Testis (tissue), 5 donors: ENCODE data around the gene ASB5. TPM values are rescaled to one million over a fixed set of nuclear protein-coding genes. Genes with fewer than 3 reads are reported as not detected.

ENCODE experiments used
- DNase-seq: peaks from one replicate; pipeline ENCODE4 v3.0.0-alpha.2; 2019
- H3K27ac ChIP-seq, 2 donors: fragments of 200-600 bp; sonication (generic); one replicate each; pipeline ENCODE4 v1.5.1; 2019
- H3K27me3 ChIP-seq: fragments of 200-600 bp; sonication (generic); one replicate; pipeline ENCODE4 v1.5.1; 2019
- H3K36me3 ChIP-seq: fragments of 200-600 bp; sonication (generic); one replicate; pipeline ENCODE4 v1.5.1; 2017; ENCODE audit warnings: low read depth; ENCODE audit errors: missing control alignments
- H3K4me1 ChIP-seq: fragments of 200-600 bp; sonication (generic); one replicate; pipeline ENCODE4 v1.5.1; 2019
- H3K4me3 ChIP-seq, 2 donors: fragments of 200-600 bp; sonication (generic); one replicate each; pipeline ENCODE4 v1.5.1; 2017 to 2019
- H3K9me3 ChIP-seq: fragments of 200-600 bp; sonication (generic); one replicate; pipeline ENCODE4 v1.5.1; 2017
- POLR2A ChIP-seq: fragments of 450-650 bp; IDR thresholded peaks from one replicate; pipeline ENCODE4 v1.6.1; 2017; ENCODE audit warnings: antibody characterized with exemption, mild to moderate bottlenecking, moderate library complexity
- WGBS, 2 donors: methylation state at CpG; one replicate each; pipeline ENCODE4 v1.1.5; 2018; 5-methylcytosine and 5-hydroxymethylcytosine counted together
- intact Hi-C: fragments of 100-400 bp; cut with DNase I; formaldehyde crosslinking; loops from one replicate; pipeline ENCODE4 v1.15.1; 2023; ENCODE audit warnings: low total_unique reads
- long read RNA-seq, 2 donors: transcript quantifications; one replicate each; lab custom pipeline, GENCODE V29; 2026
- polyA plus RNA-seq: library from polyadenylated mRNA; stranded (reverse); fragments of 350-450 nt; fragmentation: Illumina TruSeq; extraction: RNeasy Lipid Tissue Mini Kit (QIAGEN cat#74804); gene quantifications from one replicate; pipeline ENCODE4 v1.2.3, GENCODE V29; 2014; ENCODE audit warnings: low read depth, low replicate concordance; ENCODE audit not compliant: insufficient read depth
- total RNA-seq, 2 donors: library from RNA; depleted of rRNA; stranded (reverse); fragments of >200 nt; gene quantifications; one replicate each; pipeline ENCODE4 v1.2.3, GENCODE V29; 2016
- TF ChIP-seq, protein P1 (sequence below), 3 experiments: fragments of 450-650 bp in 2 of 3; fragments of 200-600 bp in 1 of 3; sonication (generic) in 1 of 3; IDR thresholded peaks; one replicate each; pipeline ENCODE4 v1.5.1; 2016 to 2019; ENCODE audit warnings: antibody characterized with exemption in 3 of 3, mild to moderate bottlenecking in 2 of 3, moderate library complexity in 1 of 3

Gene ASB5, protein sequence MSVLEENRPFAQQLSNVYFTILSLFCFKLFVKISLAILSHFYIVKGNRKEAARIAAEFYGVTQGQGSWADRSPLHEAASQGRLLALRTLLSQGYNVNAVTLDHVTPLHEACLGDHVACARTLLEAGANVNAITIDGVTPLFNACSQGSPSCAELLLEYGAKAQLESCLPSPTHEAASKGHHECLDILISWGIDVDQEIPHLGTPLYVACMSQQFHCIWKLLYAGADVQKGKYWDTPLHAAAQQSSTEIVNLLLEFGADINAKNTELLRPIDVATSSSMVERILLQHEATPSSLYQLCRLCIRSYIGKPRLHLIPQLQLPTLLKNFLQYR
- total RNA-seq (1 to 10 TPM in 1 of 2 donors, under 1 TPM in 1; 0.99 to 5.4 TPM), polyA plus RNA-seq (8.3 TPM)
- long read RNA-seq, donor 1 = 0 reads
- long read RNA-seq, donor 2 = 0 reads

DNA sequence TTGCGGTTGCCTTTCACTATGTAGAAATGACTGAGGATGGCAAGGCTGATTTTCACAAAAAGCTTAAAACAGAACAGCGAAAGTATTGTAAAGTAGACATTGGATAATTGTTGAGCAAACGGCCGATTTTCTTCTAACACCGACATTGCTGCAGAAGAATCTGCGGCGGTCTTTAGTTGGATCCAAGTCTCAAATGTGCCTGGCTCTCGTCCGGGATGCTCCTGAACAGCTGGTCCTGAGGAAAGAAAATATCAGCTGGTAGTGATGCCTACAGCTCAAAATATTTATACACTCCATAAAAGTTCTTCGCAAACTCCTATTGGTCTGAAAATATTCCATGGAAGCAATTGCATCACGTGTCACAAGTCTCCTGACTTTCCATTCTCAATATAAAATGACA, at the start of gene ASB5:
TSS of gene ASB5 (minus strand) at position 260 of the 400 bp plus-strand sequence. CDS start at position 146, 114 bp downstream.
- H3K4me1 ChIP-seq = no peaks in the 10 kb centered on the region
- WGBS, 2 donors = 71 to 89% methylated on average over 11 of the region's 11 CpGs
- intact Hi-C loops = no loop called here

DNA sequence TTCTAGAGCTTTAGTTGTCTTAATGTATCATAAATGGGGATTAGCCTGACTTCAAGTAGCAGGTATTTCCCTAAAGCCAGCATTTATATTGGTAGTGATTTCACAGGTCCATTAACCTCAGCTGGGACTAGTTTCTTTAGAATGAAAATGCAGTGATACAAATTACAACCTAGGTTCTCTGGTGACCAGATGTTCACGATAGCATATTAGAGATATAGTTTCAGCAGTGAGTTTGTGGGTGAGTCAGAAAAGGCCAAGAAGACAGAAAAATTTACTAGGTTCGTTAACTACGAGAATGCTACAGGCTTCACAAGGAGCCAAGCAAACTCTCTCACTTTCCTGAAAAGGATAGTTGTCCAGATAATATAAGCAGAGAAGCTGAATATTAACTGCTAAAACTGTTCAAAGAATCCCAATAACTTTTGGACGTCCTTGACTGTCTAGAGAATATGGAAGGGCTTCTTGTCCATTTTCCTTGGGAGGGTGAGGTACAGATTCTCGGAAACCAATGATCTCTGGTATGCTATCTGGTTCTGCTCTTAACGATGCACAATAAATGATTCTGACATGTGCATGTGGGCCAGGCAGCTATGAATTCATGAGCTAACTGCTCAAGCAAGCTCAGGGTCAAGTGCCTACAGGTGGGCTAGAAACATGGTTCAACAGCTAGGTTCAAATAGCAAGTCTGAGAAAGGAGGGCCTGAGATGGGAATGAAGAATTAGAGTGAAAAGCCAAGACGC, 44.7 kb upstream of the ASB5 start:
- Histone ChIP-seq H3K27me3 (no peaks in the 10 kb centered on the region), H3K4me1 (peaks cover under 1% of the 10 kb centered on the region), H3K9me3 (no peaks in the 10 kb centered on the region), H3K36me3 (no peaks in the 10 kb centered on the region), H3K27ac (no peak overlapping the region), H3K4me3 (no peak overlapping the region)
- intact Hi-C loops = no loop called here
- 63 to 66% methylated on average over 7 of the region's 7 CpGs for WGBS, 2 donors
- TF ChIP-seq, protein P1, sequence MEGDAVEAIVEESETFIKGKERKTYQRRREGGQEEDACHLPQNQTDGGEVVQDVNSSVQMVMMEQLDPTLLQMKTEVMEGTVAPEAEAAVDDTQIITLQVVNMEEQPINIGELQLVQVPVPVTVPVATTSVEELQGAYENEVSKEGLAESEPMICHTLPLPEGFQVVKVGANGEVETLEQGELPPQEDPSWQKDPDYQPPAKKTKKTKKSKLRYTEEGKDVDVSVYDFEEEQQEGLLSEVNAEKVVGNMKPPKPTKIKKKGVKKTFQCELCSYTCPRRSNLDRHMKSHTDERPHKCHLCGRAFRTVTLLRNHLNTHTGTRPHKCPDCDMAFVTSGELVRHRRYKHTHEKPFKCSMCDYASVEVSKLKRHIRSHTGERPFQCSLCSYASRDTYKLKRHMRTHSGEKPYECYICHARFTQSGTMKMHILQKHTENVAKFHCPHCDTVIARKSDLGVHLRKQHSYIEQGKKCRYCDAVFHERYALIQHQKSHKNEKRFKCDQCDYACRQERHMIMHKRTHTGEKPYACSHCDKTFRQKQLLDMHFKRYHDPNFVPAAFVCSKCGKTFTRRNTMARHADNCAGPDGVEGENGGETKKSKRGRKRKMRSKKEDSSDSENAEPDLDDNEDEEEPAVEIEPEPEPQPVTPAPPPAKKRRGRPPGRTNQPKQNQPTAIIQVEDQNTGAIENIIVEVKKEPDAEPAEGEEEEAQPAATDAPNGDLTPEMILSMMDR (IDR thresholded peaks at IDR 0.05) = no peak
- no peak for DNase-seq

More for the DNA sequence above, at the start of gene ASB5:
- H3K36me3 ChIP-seq = no peaks in the 10 kb centered on the region
- TF ChIP-seq, protein P1 (IDR thresholded peaks at IDR 0.05) = no peak
- TF ChIP-seq POLR2A = no peak
- no peaks in the 10 kb centered on the region for H3K27me3 ChIP-seq
- no peak for DNase-seq
- no peaks in the 10 kb centered on the region for H3K9me3 ChIP-seq
- no peak within 1 kb of the TSS for H3K27ac ChIP-seq
- no peak within 1 kb of the TSS for H3K4me3 ChIP-seq

DNA sequence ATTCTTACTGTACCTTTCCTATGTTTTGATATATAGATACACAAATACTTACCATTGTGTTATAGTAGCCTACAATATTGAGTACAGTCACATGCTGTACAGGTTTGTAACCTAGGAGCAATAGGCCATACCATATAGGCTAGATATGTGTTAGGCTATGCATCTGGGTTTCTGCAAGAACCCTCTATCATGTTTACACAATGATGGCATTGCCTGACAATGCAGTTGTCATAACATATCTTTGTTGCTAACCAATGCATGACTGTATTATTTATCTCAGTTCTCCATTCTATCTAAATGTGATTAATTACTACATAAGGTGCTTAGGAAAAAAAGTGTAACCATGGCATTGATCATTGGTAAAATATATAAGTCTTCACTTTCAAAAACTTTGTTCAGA, 40.8 kb upstream of the ASB5 start:
- H3K4me3 ChIP-seq = no peak overlapping the region
- H3K27ac ChIP-seq = no peak overlapping the region
- TF ChIP-seq, protein P1 (IDR thresholded peaks at IDR 0.05) = no peak
- no peak for TF ChIP-seq POLR2A
- H3K27me3 ChIP-seq = no peaks in the 10 kb centered on the region
- intact Hi-C loops = no loop called here
- no peaks in the 10 kb centered on the region for H3K9me3 ChIP-seq
- DNase-seq = no peak
- no peaks in the 10 kb centered on the region for H3K36me3 ChIP-seq
- no peaks in the 10 kb centered on the region for H3K4me1 ChIP-seq

DNA sequence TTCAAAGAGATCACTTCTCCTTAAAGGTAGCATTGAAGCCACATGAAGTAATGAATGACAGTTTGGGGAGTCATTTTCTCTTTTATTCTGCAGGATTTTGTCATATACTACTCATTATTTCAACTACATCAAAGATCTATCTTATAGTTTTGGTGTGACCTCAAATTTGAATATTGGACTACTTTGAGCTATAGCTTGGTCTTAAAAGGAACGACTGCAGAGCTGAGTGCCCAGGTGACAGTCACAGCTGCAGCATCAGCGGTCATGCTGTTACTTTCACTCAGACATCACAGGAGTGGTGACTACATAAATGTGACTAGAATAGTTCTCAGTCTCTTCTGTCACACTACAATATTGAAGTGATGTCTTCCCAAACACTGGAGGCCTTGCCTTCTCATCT, 40.0 kb upstream of the ASB5 start:
- WGBS, 2 donors = 90% methylated on average over 2 of the region's 2 CpGs
- no peaks in the 10 kb centered on the region for H3K27me3 ChIP-seq
- no peak overlapping the region for H3K27ac ChIP-seq
- H3K9me3 ChIP-seq = no peaks in the 10 kb centered on the region
- H3K4me3 ChIP-seq = no peak overlapping the region
- DNase-seq = no peak
- no peaks in the 10 kb centered on the region for H3K36me3 ChIP-seq
- no peaks in the 10 kb centered on the region for H3K4me1 ChIP-seq
- intact Hi-C loops = no loop called here
- TF ChIP-seq, protein P1 (IDR thresholded peaks at IDR 0.05) = no peak
- TF ChIP-seq POLR2A = no peak
